ENCODE measurements around the gene SIK3. TPM values are rescaled to one million over a fixed set of nuclear protein-coding genes. Genes with fewer than 3 reads are reported as not detected.

Gene SIK3
- total and polyA plus RNA-seq, 2 donors (not counting 3 experiments of a cell fraction or from before 2014, with no cell fraction given) = 10.3 to 21.3 TPM

- POLR2A ChIA-PET = no interaction called here
- Histone ChIP-seq H4K20me1 (replicated peaks; ENCODE audit: control insufficient read depth, extremely low read depth, insufficient read depth, low read length) (no peaks in the 10 kb centered on the region), H3K4me1 (ENCODE audit: control insufficient read depth, extremely low read depth, insufficient read depth, low read length) (no peaks in the 10 kb centered on the region), H3K27me3 (ENCODE audit: control insufficient read depth in 2 of 2, insufficient read depth in 2 of 2, low read length in 2 of 2) (no peaks in the 10 kb centered on the region), H3K9ac (replicated peaks; ENCODE audit: extremely low read depth, insufficient read depth, low read length) (no peak overlapping the region), H3K4me3 (replicated peaks in 1 of 3; ENCODE audit: insufficient read depth in 1 of 3, low read depth in 1 of 3, low read length in 3 of 3) (no peak overlapping the region), H3K27ac (ENCODE audit: insufficient read depth, low read depth, low read length) (no peak overlapping the region), H3K9me1 (replicated peaks; ENCODE audit: control insufficient read depth, extremely low read depth, insufficient read depth, low read length) (peaks cover 1% of the 10 kb centered on the region), H3K36me3 (ENCODE audit: control insufficient read depth in 2 of 2, extremely low read depth in 1 of 2, insufficient read depth in 2 of 2, low read length in 2 of 2) (no peaks in the 10 kb centered on the region), H3K9me3 (replicated peaks; ENCODE audit: control insufficient read depth, insufficient read depth, low read length) (no peaks in the 10 kb centered on the region), H2AFZ (ENCODE audit: low read depth, low read length) (no peak overlapping the region), H3K79me2 (ENCODE audit: control insufficient read depth, insufficient read depth, low read length) (no peaks in the 10 kb centered on the region), H3K4me2 (ENCODE audit: insufficient read depth, low read length) (no peak overlapping the region)
- DNase-seq (ENCODE audit: low read depth, low spot score) = no peak
- intact Hi-C loops (cut with micrococcal nuclease) (no loop called here), dilution Hi-C loops (cut with MboI; ENCODE audit: extremely low pct_ligation_motif_present, low sequenced_read_pairs) (no loop called here)
- no peak for FAIRE-seq
- CTCF ChIA-PET = no interaction called here
- no TSS peak for BruUV-seq (replicated peaks)
- TF ChIP-seq FOS (IDR thresholded peaks at IDR 0.05; ENCODE audit: borderline replicate concordance, insufficient read depth, low read length) = no peak
- no peak for TF ChIP-seq POLR2AphosphoS5 (IDR thresholded peaks at IDR 0.05; ENCODE audit: insufficient read depth, low read depth, low read length)
Observed at GRCh38 chr11:116981266-116981885, 116.9 kb downstream of the SIK3 start.

- no peak overlapping the region for H2AFZ ChIP-seq (ENCODE audit: low read depth, low read length)
- H4K20me1 ChIP-seq (replicated peaks; ENCODE audit: control insufficient read depth, extremely low read depth, insufficient read depth, low read length) = no peaks in the 10 kb centered on the region
- dilution Hi-C loops (cut with MboI; ENCODE audit: extremely low pct_ligation_motif_present, low sequenced_read_pairs) = no loop called here
- ChIA-PET CTCF (interaction anchor here (0.7 kb wide), 1 partner anchor 22 kb away, joined by 4 read pairs; no protein-coding TSS in a partner anchor), POLR2A (no interaction called here)
- no peaks in the 10 kb centered on the region for H3K27me3 ChIP-seq (ENCODE audit: control insufficient read depth in 2 of 2, insufficient read depth in 2 of 2, low read length in 2 of 2)
- H3K36me3 ChIP-seq (ENCODE audit: control insufficient read depth in 2 of 2, extremely low read depth in 1 of 2, insufficient read depth in 2 of 2, low read length in 2 of 2) = no peaks in the 10 kb centered on the region
- H3K79me2 ChIP-seq (ENCODE audit: control insufficient read depth, insufficient read depth, low read length) = no peaks in the 10 kb centered on the region
- H3K4me3 ChIP-seq (replicated peaks in 1 of 3; ENCODE audit: insufficient read depth in 1 of 3, low read depth in 1 of 3, low read length in 3 of 3) = no peak overlapping the region
- no peak overlapping the region for H3K27ac ChIP-seq (ENCODE audit: insufficient read depth, low read depth, low read length)
- no TSS peak for BruUV-seq (replicated peaks)
- FAIRE-seq (no peak), DNase-seq (ENCODE audit: low read depth, low spot score) (no peak)
- peaks cover 2% of the 10 kb centered on the region for H3K9me1 ChIP-seq (replicated peaks; ENCODE audit: control insufficient read depth, extremely low read depth, insufficient read depth, low read length)
- H3K9me3 ChIP-seq (replicated peaks; ENCODE audit: control insufficient read depth, insufficient read depth, low read length) = no peaks in the 10 kb centered on the region
- no peak overlapping the region for H3K4me2 ChIP-seq (ENCODE audit: insufficient read depth, low read length)
- H3K4me1 ChIP-seq (ENCODE audit: control insufficient read depth, extremely low read depth, insufficient read depth, low read length) = no peaks in the 10 kb centered on the region
- intact Hi-C loops (cut with micrococcal nuclease) = no loop called here
- no peak for TF ChIP-seq GATA2 (IDR thresholded peaks at IDR 0.05; ENCODE audit: insufficient read depth, insufficient read length, low read depth, low read length)
- TF ChIP-seq JUN (IDR thresholded peaks at IDR 0.05; ENCODE audit: borderline replicate concordance, insufficient read depth, insufficient read length, low read depth) = no peak
- TF ChIP-seq FOS (IDR thresholded peaks at IDR 0.05; ENCODE audit: borderline replicate concordance, insufficient read depth, low read length) = no peak
- no peak overlapping the region for H3K9ac ChIP-seq (replicated peaks; ENCODE audit: extremely low read depth, insufficient read depth, low read length)
Observed at GRCh38 chr11:116980136-116980793, 118.0 kb downstream of the SIK3 start.

Data from endothelial cell of umbilical vein (primary cell).